Vagina (tissue), 2 donors: Measurements from ENCODE around the gene GNPTG.

Experiments
- CTCF ChIP-seq, 3 experiments: fragments of 450-650 bp in 2 of 3; fragments of 200-600 bp in 1 of 3; sonication (generic) in 1 of 3; IDR thresholded peaks; one replicate each; pipeline ENCODE4 v1.5.1; 2017 to 2019; ENCODE audit warnings: antibody characterized with exemption in 3 of 3, mild to moderate bottlenecking in 2 of 3, moderate library complexity in 2 of 3
- POLR2A ChIP-seq, 2 donors: fragments of 450-650 bp; IDR thresholded peaks; one replicate each; pipeline ENCODE4 v1.6.1; 2017; ENCODE audit warnings: antibody characterized with exemption in 2 of 2, mild to moderate bottlenecking in 2 of 2, moderate library complexity in 2 of 2
- POLR2AphosphoS5 ChIP-seq, 2 donors: sonication (generic); formaldehyde crosslinking; IDR thresholded peaks; one replicate each; pipeline ENCODE4 v1.9.0; 2017; ENCODE audit warnings: antibody characterized with exemption in 2 of 2, mild to moderate bottlenecking in 2 of 2, low read depth in 1 of 2; ENCODE audit not compliant: insufficient read depth in 1 of 2

- TF ChIP-seq CTCF (IDR thresholded peaks at IDR 0.05) (no peak), POLR2AphosphoS5 (IDR thresholded peaks at IDR 0.05; ENCODE audit: insufficient read depth in 1 of 2, low read depth in 1 of 2) (no peak), POLR2A (IDR thresholded peaks at IDR 0.05) (no peak)
Measured at GRCh38 chr16:1349951-1350350, 1.8 kb upstream of the GNPTG start.
